Measurements from ENCODE around the gene CASQ2. TPM values are rescaled to one million over a fixed set of nuclear protein-coding genes. Genes with fewer than 3 reads are reported as not detected.
"Not testable (repeated sequence)": the region's sequence is repeated elsewhere in the genome, so short reads cannot be mapped to it uniquely, and the experiment has no call there.

CASQ2 gene
- total RNA-seq, 1 donor from 2014 or later, result 0.47 TPM

DNA sequence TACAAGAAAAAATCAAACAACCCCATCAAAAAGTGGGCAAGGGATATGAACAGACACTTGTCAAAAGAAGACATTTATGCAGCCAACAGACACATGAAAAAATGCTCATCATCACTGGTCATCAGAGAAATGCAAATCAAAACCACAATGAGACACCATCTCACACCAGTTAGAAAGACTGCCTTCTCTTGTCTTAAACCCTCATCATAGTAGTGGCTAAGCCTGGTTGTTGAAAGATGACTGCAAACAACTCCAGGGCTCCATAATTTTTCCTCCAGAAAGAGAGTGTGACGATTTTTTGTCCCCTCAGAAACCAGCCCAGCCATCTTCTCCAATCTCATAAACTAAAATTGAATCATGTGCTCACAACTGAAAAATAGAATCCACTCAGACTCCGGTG lies 12.1 kb upstream of the CASQ2 start:
- DNase-seq, result not testable (repeated sequence)

DNA sequence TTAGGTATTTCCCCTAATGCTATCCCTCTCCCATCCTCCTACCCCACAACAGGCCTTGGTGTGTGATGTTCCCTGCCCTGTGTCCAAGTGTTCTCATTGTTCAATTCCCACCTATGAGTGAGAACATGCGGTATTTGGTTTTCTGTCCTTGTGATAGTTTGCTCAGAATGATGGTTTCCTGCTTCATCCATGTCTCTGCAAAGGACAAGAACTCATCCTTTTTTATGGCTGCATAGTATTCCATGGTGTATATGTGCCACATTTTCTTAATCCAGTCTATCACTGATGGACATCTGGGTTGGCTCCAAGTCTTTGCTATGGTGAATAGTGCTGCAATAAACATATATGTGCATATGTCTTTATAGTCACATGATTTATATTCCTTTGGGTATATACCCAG lies 10.6 kb upstream of the CASQ2 start:
- not testable (repeated sequence) for DNase-seq

DNA sequence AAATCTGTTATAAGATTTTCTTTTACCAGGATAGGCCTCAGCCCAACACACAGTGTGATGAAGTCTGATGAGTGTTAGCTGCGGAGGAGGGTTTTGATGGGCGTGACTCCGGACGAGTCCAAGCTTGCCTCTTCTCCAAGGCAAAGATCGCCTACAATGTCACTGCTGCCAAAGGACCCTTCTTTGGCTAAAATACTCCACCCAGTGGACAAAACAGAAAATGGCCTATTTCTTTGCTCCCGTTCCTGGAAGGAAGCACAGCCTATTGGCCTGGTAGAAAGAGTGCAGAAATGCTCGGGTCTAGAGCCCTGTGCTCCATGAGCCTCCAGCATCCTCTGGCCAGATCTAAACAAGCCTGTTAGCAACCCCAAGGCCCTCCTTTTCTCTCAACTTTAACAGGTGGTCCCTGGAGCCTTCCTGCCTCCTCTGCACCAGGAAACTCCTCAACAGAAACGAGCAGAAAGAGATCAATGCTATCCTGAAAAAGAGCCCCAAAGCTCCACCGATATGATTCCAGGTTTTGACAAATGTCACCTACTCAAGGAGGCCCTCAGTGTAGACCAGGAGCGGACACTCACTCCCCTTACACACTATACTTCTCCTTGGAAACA lies 3.4 kb upstream of the CASQ2 start:
- DNase-seq, result peak; percentile 22

DNA sequence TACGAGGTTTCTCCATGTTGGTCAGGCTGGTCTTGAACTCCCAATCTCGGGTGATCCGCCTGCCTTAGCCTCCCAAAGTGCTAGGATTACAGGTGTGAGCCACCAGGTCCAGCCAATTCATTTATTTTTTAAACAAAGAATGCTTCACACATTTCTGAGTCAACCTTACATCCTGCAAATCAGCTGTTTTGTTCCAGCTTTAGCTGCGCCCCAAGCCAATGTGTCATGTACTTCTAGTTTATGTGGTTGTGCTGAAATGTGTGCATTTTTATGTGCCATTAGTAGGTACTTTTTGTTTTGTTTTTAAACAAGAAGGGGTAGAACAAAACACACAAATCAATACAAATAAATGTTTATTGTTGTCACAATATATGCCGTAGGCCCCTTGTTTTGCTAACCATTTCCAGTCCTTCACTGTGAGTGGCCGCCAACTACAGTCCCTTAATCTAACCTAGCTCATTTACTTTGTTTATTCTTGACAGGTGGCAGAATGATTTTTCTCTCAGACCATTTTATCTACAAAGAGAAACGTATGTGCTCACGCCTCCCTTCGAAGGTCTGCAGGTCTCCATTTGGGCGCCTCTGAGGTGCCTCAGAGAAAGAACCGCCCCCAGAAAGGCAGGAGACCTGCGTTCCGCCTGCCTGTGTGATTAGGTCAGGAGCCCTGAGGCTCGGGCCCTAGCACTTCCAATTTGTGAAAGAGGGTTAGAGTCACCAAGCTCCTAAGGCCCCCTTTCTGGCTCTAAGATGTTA lies 2.8 kb upstream of the CASQ2 start:
- DNase-seq, result no peak

DNA sequence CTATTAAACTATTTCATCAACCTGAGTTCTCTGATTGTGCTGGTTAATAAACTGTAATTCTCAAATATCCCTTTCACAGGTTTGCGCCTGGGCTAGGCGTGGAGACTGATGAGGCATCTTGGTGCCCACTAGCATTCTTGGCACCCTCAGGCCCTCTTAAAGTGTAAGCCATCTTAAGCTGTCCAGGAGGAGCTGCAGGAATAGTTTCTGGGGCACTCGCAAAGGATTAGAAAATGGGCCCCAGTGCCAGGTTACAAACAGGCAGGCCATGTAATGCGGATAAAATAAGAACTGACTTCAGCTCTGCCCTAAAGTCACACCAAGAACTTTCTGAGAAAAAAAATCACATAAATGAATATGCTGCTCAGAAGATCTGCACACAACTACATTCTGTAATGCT lies 1.1 kb downstream of the CASQ2 start:
- DNase-seq, result no peak

DNA sequence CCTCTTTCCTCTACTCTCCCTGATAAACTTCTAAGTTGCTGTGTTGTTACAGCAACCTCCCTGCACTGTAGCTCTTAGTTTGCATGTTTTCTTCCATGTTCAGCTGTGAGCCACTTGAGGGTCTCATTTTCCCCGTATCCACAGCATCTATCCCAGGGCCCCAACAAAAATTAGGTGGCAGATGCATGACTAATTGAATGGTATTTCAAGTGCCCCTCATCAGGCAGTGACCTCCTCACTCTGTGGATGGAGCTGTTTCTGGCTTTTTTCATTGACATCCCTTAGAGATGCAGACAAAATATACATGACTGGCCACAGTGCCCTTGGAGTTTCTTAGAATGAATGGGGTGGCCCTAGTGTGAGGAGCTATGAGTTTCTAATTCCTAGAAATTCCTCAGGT lies 3.4 kb downstream of the CASQ2 start:
- no peak for DNase-seq

DNA sequence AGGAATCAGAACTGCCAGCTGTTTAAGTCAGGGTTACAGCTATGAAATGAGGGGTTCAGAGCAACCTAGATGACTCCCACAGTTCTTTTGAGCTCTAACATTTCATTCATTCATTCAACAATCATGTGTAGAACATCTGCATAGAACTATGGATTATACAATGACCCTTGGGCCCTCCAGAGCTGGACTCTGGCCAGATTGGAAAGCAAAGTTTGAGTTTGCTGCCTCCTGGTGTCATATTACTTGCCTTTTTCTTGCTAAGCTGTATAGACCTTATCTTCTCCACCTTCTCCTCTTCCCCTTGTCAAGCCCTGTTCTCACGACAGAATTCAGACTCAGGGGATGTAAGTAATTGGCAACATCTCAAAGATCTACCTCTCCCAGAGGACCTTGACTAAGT lies 4.0 kb downstream of the CASQ2 start:
- no peak for DNase-seq

DNA sequence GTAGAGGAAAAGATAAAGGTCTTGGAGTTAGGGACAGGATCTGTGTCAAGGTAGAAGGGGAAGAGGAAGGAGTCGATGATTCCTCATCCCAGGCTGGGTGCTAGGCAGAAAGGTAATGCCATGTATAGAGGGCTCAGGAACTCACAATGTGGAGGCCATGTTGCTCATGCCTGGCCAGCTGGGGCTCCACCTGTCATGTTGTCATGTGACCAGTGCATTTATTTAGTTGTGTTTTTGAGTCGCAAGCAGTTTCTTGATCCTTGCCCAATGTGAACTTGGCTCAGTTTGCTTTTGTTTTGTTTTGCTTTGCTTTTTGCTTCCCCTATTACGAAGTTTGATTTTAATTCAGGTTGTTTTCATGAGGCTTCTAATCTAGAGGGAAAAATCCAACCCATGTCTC lies 5.7 kb downstream of the CASQ2 start:
- no peak for DNase-seq

DNA sequence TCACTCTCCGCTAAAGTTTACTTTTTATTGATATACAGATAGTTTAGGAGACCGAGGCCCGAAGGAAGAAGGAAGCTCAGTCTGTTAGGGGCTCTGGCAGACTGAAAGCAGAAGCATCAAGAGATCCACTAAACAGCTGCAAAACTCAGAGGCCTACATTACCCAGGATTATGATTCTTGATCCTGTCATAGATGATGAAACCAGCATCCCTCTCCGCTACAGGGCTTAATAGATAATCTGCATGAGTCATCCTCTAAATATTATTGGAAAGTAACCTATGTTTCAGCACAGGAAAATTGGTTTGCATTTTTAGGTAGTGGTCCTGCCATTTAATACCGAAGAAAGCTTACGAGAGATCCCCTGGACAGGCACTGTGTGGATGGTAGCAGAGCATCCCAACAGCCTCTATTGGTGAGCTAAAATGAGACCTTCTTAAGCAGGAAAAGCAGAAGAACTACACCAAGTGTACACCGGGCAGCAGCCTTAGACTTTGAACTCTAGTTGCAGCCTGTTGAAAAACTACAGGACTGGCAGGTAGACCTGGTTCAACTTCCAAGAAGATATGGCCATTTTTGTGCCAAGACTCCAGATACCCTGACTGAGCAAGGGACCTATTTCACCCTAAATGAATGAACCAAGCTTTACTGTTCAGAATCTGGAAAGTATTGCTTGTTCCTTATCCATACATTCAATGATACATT lies 6.8 kb downstream of the CASQ2 start:
- no peak for DNase-seq

DNA sequence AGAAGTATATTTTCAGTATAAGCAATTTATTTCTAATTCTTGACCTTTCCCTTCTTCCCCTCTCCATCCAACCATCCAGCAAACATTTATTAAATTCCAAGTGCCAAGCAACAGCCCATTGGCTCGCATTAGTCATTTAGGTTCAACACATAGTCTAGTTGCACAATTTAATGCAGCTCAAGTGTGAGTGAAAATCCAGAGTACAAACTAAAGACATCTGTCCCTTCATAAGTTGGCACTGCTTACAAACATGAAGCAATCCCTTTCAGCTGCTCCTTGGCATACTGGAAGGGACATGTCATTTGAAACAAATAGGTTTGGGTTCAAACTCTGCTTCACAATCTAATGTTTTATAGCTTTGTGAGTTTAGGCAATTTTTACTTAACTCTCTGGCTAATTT lies 10.7 kb downstream of the CASQ2 start:
- DNase-seq, result no peak

DNA sequence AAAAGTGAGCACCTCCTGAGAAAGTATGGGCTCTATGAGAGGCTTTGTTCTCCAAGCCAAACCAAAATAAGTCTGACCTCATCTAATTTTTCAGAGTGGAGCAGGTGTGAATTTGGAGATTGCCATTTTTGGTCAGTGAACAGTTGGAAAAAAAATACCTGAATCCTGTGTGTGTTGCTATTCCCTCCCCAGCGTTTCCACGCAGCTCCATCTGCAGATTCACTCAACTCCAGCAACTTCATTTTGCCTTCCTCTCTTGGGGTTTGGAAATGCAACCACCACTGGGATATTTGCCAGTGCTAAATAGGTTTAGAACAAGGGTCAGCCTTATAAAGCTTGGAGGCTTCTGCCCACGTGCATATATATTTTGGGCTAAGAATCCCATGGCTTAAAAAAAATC lies 11.2 kb downstream of the CASQ2 start:
- DNase-seq, result no peak

DNA sequence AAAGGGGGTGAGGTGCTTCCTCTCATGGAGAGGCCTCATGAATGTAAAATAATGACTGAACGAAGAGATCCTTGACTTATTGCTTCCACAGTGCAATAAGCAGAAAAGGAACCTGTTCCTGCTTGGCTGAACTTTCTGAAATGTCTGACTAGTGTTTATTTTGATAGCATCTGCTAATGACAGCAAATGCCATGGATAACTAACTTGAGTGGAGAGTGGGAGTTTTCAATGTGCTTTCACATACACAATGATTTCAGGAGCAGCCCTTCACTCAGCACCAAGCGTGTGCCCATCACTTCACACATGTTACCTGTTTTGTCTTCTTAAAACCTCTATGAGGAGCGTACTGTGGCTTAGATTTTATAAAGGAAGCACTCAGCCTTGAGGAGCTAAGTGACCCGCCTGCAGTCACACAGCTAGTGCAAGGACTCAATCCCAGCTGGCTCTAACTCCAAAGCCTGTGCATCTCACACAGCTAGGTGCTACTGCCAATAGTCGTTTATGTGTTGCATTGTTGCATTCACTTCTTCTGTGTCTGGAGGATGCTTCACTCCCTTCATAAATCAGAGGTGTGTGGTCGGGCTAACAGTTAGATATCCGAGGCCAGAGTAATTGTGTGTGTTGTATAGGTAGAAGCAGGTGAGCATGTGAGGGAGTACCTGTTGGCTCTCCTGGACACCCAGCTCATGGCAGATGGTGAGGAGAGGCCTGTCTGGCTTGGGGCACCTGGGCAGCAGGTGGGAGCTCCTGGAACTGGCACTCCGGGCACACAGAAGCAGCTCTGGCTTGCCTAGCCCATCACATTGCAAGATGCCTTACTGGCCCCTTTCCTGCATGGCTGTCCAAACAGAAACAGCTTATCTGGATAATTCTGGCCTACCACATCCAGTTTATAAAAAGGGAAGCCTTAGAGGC lies 12.8 kb downstream of the CASQ2 start:
- no peak for DNase-seq

DNA sequence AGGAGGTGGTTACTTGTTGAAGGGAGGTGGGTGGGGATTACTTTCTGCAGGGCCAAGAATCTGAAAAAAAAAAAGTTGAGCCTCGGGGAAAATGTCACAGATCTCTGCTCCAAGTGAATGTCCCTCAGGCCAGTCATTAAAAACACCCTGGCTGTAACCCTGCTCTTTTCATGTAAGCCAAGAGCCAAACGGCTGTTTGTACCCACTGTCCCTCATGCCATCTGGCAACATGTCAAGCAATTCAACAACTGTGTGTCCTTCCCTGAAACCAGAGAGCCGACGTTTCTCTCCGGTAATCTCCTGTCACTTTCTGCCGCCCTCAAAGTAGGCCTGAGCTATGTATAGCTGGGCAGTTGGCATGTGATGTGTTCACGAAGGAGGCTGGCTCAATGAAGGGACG lies 14.7 kb downstream of the CASQ2 start:
- DNase-seq, result no peak

DNA sequence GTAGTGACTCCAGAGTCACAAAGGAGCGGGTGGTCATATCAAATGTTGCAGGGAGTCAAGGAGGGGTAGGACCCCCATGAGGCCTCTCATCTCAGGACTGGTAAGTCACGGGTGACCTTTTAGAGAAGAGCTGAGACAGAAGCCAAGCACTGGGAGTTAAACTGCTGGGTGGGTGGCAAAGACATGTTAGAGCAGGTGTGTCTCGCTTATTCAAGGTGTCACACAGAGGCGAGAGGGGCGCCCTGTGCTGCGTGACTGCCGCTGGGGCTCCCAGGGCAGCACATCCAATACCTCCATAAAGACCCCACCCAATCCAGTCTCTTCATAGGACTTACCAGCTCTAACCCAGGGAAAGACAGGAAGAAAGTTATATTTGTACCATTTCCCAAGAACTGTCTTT lies 15.2 kb downstream of the CASQ2 start:
- no peak for DNase-seq

DNA sequence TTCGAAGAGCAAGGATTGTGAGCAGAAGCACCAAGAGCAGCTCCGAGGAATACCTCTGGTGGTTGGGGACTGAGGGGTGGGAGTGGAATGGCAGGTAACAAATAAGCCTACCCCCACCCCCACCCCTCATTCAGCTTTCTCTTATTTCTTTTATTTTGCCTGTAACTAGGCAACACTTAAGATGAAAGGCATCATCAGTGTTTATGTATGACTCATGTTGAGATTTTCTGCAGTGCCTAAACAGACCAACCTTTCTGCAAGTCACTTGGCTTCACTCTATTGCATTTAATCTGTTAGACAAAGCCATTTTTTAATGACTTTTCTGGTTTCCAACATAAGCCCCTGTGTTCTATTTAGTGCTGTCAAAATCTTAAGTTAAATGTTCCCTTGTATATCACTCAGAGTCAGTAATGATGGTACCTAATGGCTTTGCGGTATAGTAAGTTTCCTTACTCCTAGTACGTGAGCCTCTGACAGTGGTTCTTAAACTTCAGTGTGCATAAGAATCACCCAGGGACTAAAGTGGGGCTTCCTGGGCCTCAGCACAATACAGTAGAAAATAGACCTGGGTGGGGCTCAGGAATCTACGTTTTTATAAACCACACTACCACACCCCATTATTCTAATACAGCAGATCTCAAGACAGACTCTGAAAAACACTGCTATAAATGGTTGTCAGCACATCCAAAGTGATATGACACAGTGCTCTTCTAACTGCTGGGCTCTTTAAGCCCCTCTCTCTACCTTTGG lies 19.9 kb downstream of the CASQ2 start:
- no peak for DNase-seq

DNA sequence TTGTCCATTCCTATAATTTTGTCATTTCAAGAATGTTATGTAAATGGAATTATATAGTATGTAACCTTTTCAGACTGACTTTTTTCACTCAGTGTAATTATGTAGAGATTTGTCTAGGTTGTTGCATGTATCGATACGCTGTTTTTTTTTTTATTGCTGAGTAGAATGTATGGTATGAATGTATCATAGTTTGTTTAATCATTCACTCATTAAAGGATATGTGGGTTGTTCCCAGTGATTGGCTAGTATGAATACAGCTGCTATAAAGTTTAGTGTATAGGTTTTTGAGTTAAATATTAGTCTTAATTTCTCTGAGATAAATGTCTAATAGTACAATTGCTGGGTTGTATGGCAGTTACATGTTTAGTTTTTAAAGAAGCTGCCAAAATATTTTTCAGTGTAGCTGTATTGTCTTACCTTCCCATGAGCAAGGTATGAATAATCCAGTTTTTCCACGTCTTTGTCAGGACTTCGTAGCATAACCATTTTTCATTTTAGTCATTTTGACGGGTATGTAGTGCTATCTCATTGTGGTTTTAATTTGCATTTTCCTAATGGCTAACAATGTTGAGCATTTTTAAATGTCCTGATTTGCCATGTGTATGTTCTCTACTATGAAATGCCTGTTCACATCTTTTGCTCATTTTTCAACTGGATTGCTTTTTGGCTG lies 22.4 kb downstream of the CASQ2 start:
- no peak for DNase-seq

DNA sequence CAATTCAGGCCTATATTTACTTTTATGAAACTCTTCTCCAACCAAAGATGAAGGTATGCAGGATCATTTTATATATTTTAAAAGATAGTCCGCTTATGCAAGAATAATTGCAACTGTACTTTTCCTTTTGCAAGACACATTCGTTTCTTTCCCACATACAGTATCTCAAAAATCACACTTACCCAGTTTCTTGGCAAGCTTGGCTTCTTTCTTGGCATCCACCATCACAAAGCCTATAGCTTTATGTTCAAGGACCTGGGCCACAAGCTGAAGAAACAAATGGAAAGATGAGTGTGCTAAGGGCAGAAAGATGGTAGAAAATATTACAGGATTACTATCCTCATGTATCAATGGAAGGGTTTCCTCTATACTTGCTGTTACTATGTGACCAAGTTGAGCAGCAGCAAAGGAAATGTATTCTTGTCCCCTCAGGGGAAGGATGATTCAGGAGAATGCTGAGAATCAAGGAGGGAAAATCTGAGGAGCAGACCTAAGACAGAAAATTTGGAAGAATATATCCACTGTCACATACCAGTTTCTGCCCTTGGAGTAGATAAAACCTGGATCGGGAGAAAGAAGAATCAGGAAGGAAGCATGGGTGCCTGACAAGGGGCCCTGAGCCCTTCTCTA lies 23.8 kb downstream of the CASQ2 start:
- DNase-seq, result no peak

DNA sequence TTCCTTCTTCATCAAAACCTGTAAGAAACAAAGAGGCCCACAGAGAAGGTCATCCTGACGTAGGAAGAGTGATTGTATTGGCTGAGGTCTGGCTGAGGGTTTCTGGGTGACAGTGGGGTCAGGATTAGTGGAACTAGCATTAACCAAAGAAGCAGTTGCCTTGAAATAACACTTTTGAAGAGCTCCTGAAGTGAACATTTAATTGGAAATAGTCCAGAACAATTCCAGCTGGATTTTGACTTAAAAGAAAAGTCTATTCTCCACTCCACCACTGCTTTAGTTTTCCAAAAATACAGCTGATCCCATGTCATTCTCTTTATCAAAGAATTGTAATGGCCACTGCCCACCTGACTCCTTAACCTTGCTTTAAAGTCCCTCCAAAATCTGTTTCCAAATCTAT lies 27.7 kb downstream of the CASQ2 start:
- DNase-seq, result no peak

DNA sequence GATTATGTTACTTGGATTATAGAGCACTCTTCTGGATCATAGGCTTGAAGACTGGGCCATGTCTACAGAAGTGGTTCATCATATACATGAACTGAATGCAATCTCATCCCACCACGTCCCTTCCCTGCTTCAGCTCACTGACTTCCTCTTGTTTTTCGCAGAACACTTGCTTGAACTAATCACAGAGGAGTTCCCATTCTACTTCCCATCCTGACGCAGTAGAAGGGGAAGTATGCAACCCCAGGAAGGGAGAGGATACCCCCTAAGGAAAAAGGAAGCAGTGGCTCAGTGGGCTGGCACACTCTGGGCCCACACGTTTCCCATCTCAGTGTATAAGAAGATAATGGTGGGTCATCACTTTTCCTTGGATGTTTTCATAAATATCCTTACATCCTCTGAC lies 36.2 kb downstream of the CASQ2 start:
- no peak for DNase-seq

DNA sequence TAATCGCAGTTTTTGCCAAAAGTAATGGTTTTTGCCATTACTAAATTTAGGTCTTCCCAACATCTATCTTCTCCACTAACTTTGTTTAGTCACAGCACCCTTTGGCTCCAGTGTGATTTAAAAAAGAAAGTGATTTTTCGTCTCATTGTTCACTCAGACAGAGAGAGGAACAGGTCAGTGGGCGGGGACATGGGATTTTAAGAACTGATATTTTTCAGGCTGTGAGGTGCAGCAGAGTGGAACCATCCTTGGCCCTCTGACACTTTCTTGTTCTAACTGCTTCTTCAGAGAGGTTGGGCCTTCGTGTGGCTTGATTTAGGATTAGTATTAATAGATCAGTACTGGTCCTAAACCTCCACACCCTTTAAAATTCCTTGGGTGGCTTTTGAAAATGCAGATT lies 38.8 kb downstream of the CASQ2 start:
- no peak for DNase-seq

DNA sequence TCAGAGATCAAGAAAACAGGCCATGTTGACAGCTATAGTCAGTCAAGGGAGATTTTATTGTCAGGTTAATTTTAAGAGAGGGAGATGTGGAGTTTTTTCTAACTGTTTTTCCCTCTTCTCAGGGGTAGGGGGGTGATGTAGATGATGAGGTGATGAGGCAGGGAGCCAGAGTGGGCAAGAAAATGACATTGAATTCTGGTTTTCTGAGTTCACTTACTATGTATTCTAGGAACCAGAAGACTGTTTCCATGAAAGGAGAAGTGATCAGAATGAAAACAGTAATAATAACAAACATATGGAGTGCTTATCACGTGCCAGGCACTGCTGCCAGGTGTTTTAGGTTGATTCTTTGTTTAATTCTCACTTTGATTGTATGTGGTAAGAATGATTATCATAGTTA lies 40.2 kb downstream of the CASQ2 start:
- DNase-seq, result no peak
